H54 (cell line): Measurements from ENCODE around the gene DDX51.

Experiments
- DNase-seq: peaks from one replicate; pipeline ENCODE4 v3.0.0; 2011; ENCODE audit warnings: low spot score, mixed read lengths; ENCODE audit not compliant: insufficient read length
- FAIRE-seq: peaks from 3 replicates; lab custom pipeline; 2011; peaks lifted over from hg19 to GRCh38; lab: Jason Lieb, UNC
- POLR2A ChIP-seq: IDR thresholded peaks from 2 replicates; pipeline ENCODE4 v1.6.1; 2011; ENCODE audit warnings: low read depth, mild to moderate bottlenecking, low read length

DDX51 gene

GRCh38 chr12:132174015-132174838, 30.1 kb upstream of the DDX51 start:
- DNase-seq (no peak), FAIRE-seq (no peak)
- TF ChIP-seq POLR2A, result no peak

- DNase-seq, result no peak
Measured at GRCh38 chr12:132173135-132174014, 29.3 kb upstream of the DDX51 start.

GRCh38 chr12:132172619-132173018, 28.5 kb upstream of the DDX51 start:
- DNase-seq (no peak), FAIRE-seq (no peak)
- no peak for TF ChIP-seq POLR2A

More at GRCh38 chr12:132173135-132174014, 29.3 kb upstream of the DDX51 start:
- no peak for TF ChIP-seq POLR2A
- FAIRE-seq, result no peak

GRCh38 chr12:132171968-132172521, 27.9 kb upstream of the DDX51 start:
- FAIRE-seq (no peak), DNase-seq (no peak)
- TF ChIP-seq POLR2A, result no peak

GRCh38 chr12:132171293-132171967, 27.3 kb upstream of the DDX51 start:
- DNase-seq (no peak), FAIRE-seq (no peak)
- no peak for TF ChIP-seq POLR2A

GRCh38 chr12:132170637-132171292, 26.6 kb upstream of the DDX51 start:
- TF ChIP-seq POLR2A, result no peak
- FAIRE-seq, result no peak
- DNase-seq, result no peak

GRCh38 chr12:132170094-132170636, 26.0 kb upstream of the DDX51 start:
- FAIRE-seq (no peak), DNase-seq (peak; percentile 54)

GRCh38 chr12:132169376-132169775, 25.3 kb upstream of the DDX51 start:
- DNase-seq (no peak), FAIRE-seq (no peak)
- no peak for TF ChIP-seq POLR2A

More at GRCh38 chr12:132170094-132170636, 26.0 kb upstream of the DDX51 start:
- TF ChIP-seq POLR2A, result no peak

- no peak for DNase-seq
- FAIRE-seq, result no peak
- no peak for TF ChIP-seq POLR2A
Measured at GRCh38 chr12:132168311-132169031, 24.4 kb upstream of the DDX51 start.

GRCh38 chr12:132167611-132168310, 23.6 kb upstream of the DDX51 start:
- FAIRE-seq (no peak), DNase-seq (no peak)
- TF ChIP-seq POLR2A, result no peak

GRCh38 chr12:132166801-132167591, 22.9 kb upstream of the DDX51 start:
- FAIRE-seq, result no peak
- DNase-seq, result no peak
- no peak for TF ChIP-seq POLR2A

- FAIRE-seq (no peak), DNase-seq (no peak)
- TF ChIP-seq POLR2A, result no peak
Measured at GRCh38 chr12:132166093-132166492, 22.0 kb upstream of the DDX51 start.
